ENCODE results near the gene APMAP. TPM values are rescaled to one million over a fixed set of nuclear protein-coding genes. Genes with fewer than 3 reads are reported as not detected.

Gene APMAP
- total and polyA plus RNA-seq, 4 donors: 40.8 to 87.0 (median 62.9) TPM

- Histone ChIP-seq H3K4me3 (no peak overlapping the region), H3K9me3 (ENCODE audit: control insufficient read depth in 4 of 4, insufficient read depth in 3 of 4, low read length in 3 of 4) (no peaks in the 10 kb centered on the region), H3K36me3 (ENCODE audit: control insufficient read depth in 4 of 4, insufficient read depth in 4 of 4, low read length in 4 of 4) (peaks cover 24 to 65% (median 27%) of the 10 kb centered on the region in 4 donors), H3K27me3 (ENCODE audit: control insufficient read depth in 3 of 3, insufficient read depth in 3 of 3, low read length in 2 of 3) (no peaks in the 10 kb centered on the region), H3K27ac (ENCODE audit: low read depth in 1 of 2, low read length in 1 of 2) (no peak overlapping the region), H3K4me1 (ENCODE audit: control insufficient read depth in 5 of 5, insufficient read depth in 5 of 5, low read length in 5 of 5) (no peaks in the 10 kb centered on the region), H3K9ac (ENCODE audit: insufficient read depth in 1 of 2, low read length in 2 of 2) (no peak overlapping the region)
- WGBS, 2 donors: 92 to 94% methylated on average over 7 of the region's 7 CpGs
- TF ChIP-seq CTCF (IDR thresholded peaks at IDR 0.05; ENCODE audit: control extremely low read depth, extremely low read depth): no peak
- DNase-seq (no peak), ATAC-seq (ENCODE audit: insufficient read depth, low FRiP score) (peak; percentile 41)
Observed at GRCh38 chr20:24965065-24965919, 27.3 kb downstream of the APMAP start.

- DNase-seq (no peak), ATAC-seq (ENCODE audit: insufficient read depth, low FRiP score) (no peak)
- no peaks in the 10 kb centered on the region for H3K27me3 ChIP-seq (ENCODE audit: control insufficient read depth in 3 of 3, insufficient read depth in 3 of 3, low read length in 2 of 3)
- H3K9ac ChIP-seq (ENCODE audit: insufficient read depth in 1 of 2, low read length in 2 of 2): no peak overlapping the region
- TF ChIP-seq CTCF (IDR thresholded peaks at IDR 0.05; ENCODE audit: control extremely low read depth, extremely low read depth): no peak
- no peaks in the 10 kb centered on the region for H3K9me3 ChIP-seq (ENCODE audit: control insufficient read depth in 4 of 4, insufficient read depth in 3 of 4, low read length in 3 of 4)
- H3K36me3 ChIP-seq (ENCODE audit: control insufficient read depth in 4 of 4, insufficient read depth in 4 of 4, low read length in 4 of 4): peaks cover 20 to 68% (median 21%) of the 10 kb centered on the region in 4 donors
- 92 to 93% methylated on average over 9 of the region's 9 CpGs for WGBS, 2 donors
- H3K4me1 ChIP-seq (ENCODE audit: control insufficient read depth in 5 of 5, insufficient read depth in 5 of 5, low read length in 5 of 5): no peaks in the 10 kb centered on the region
- H3K27ac ChIP-seq (ENCODE audit: low read depth in 1 of 2, low read length in 1 of 2): no peak overlapping the region
- no peak overlapping the region for H3K4me3 ChIP-seq
Observed at GRCh38 chr20:24964506-24964840, 28.1 kb downstream of the APMAP start.

- WGBS, 2 donors: 97% methylated on average over 20 to 21 of the region's 21 CpGs
- no peak overlapping the region for H3K4me3 ChIP-seq
- no peaks in the 10 kb centered on the region for H3K27me3 ChIP-seq (ENCODE audit: control insufficient read depth in 3 of 3, insufficient read depth in 3 of 3, low read length in 2 of 3)
- no peak overlapping the region for H3K27ac ChIP-seq (ENCODE audit: low read depth in 1 of 2, low read length in 1 of 2)
- no peak for TF ChIP-seq CTCF (IDR thresholded peaks at IDR 0.05; ENCODE audit: control extremely low read depth, extremely low read depth)
- peaks cover 16 to 67% (median 19%) of the 10 kb centered on the region in 4 donors for H3K36me3 ChIP-seq (ENCODE audit: control insufficient read depth in 4 of 4, insufficient read depth in 4 of 4, low read length in 4 of 4)
- no peak for DNase-seq
- H3K4me1 ChIP-seq (ENCODE audit: control insufficient read depth in 5 of 5, insufficient read depth in 5 of 5, low read length in 5 of 5): no peaks in the 10 kb centered on the region
- H3K9ac ChIP-seq (ENCODE audit: insufficient read depth in 1 of 2, low read length in 2 of 2): no peak overlapping the region
- H3K9me3 ChIP-seq (ENCODE audit: control insufficient read depth in 4 of 4, insufficient read depth in 3 of 4, low read length in 3 of 4): no peaks in the 10 kb centered on the region
- ATAC-seq (ENCODE audit: insufficient read depth, low FRiP score): no peak
Observed at GRCh38 chr20:24963672-24964505, 28.7 kb downstream of the APMAP start.

Data from lung (tissue), 12 donors.